IgD-negative memory B cell (primary cell): Measurements from ENCODE around the gene GJA8. TPM values are rescaled to one million over a fixed set of nuclear protein-coding genes. Genes with fewer than 3 reads are reported as not detected.
A peak's percentile ranks its signal among the peaks of the same experiment; 100 is the strongest.
"Not testable (repeated sequence)": the region's sequence is repeated elsewhere in the genome, so short reads cannot be mapped to it uniquely, and the experiment has no call there.

Experiments used
- H3K27ac Mint-ChIP-seq, 3 donors: one replicate each; pipeline ENCODE4 v1.8.0; 2020 to 2022; ENCODE audit warnings: mild to moderate bottlenecking in 3 of 3, mixed read lengths in 3 of 3, moderate library complexity in 1 of 3
- H3K27me3 Mint-ChIP-seq: one replicate; pipeline ENCODE4 v1.8.0; 2021; ENCODE audit warnings: mixed read lengths
- H3K36me3 Mint-ChIP-seq: one replicate; pipeline ENCODE4 v1.8.0; 2020; ENCODE audit warnings: mild to moderate bottlenecking, mixed read lengths
- H3K4me1 Mint-ChIP-seq, 3 donors: one replicate each; pipeline ENCODE4 v1.8.0; 2020 to 2022; ENCODE audit warnings: mixed read lengths in 3 of 3, mild to moderate bottlenecking in 1 of 3
- H3K4me3 Mint-ChIP-seq, 4 donors: one replicate each; pipeline ENCODE4 v1.8.0; 2020 to 2022; ENCODE audit warnings: mild to moderate bottlenecking in 4 of 4, mixed read lengths in 4 of 4, moderate library complexity in 3 of 4
- H3K9me3 Mint-ChIP-seq, 3 donors: one replicate each; pipeline ENCODE4 v1.8.0; 2020 to 2021; ENCODE audit warnings: mixed read lengths in 3 of 3, mild to moderate bottlenecking in 1 of 3
- polyA plus RNA-seq: library from polyadenylated mRNA; unstranded; fragments of 300-500 nt; fragmentation: Illumina TruSeq; gene quantifications from one replicate; pipeline ENCODE4 v1.2.3, GENCODE V29; 2021

Gene GJA8
- not detected for polyA plus RNA-seq

GRCh38 chr1:147902253-147902845, at the start of gene GJA8:
TSS of gene GJA8 (plus strand) at chr1:147902795. CDS start at chr1:147907956, 5,161 bp downstream.
- peaks cover 15% of the 10 kb centered on the region for H3K27me3 Mint-ChIP-seq

GRCh38 chr1:147853391-147853790, 49.2 kb upstream of the GJA8 start:
- H3K36me3 Mint-ChIP-seq = peaks cover 4% of the 10 kb centered on the region
- H3K4me1 Mint-ChIP-seq = no peaks in the 10 kb centered on the region

More at GRCh38 chr1:147902253-147902845, at the start of gene GJA8:
- H3K4me1 Mint-ChIP-seq = no peaks in the 10 kb centered on the region
- H3K9me3 Mint-ChIP-seq = peaks cover 0 to 2% (median 0%) of the 10 kb centered on the region in 3 donors
- H3K36me3 Mint-ChIP-seq = no peaks in the 10 kb centered on the region
- H3K27ac Mint-ChIP-seq = no peak within 1 kb of the TSS
- no peak within 1 kb of the TSS for H3K4me3 Mint-ChIP-seq

GRCh38 chr1:147854989-147855388, 47.6 kb upstream of the GJA8 start:
- not testable (repeated sequence) for H3K4me1 Mint-ChIP-seq, H3K36me3 Mint-ChIP-seq, H3K27me3 Mint-ChIP-seq, H3K27ac Mint-ChIP-seq, H3K4me3 Mint-ChIP-seq, H3K9me3 Mint-ChIP-seq

More at GRCh38 chr1:147853391-147853790, 49.2 kb upstream of the GJA8 start:
- H3K27me3 Mint-ChIP-seq = peaks cover 9% of the 10 kb centered on the region
- H3K4me3 Mint-ChIP-seq = no peak overlapping the region
- H3K27ac Mint-ChIP-seq = no peak overlapping the region
- peaks cover 0 to 2% (median 0%) of the 10 kb centered on the region in 3 donors for H3K9me3 Mint-ChIP-seq

- H3K9me3 Mint-ChIP-seq, H3K4me1 Mint-ChIP-seq, H3K36me3 Mint-ChIP-seq, H3K4me3 Mint-ChIP-seq, H3K27me3 Mint-ChIP-seq, H3K27ac Mint-ChIP-seq: not testable (repeated sequence)
These were observed 46.6 kb upstream of the GJA8 start for GRCh38 chr1:147855996-147856395.

- not testable (repeated sequence) for H3K4me3 Mint-ChIP-seq, H3K4me1 Mint-ChIP-seq, H3K9me3 Mint-ChIP-seq, H3K27me3 Mint-ChIP-seq, H3K36me3 Mint-ChIP-seq, H3K27ac Mint-ChIP-seq
These were observed 35.4 kb upstream of the GJA8 start for GRCh38 chr1:147867204-147867603.

GRCh38 chr1:147878022-147878421, 24.6 kb upstream of the GJA8 start:
- peaks cover 3% of the 10 kb centered on the region for H3K36me3 Mint-ChIP-seq
- H3K4me1 Mint-ChIP-seq = no peaks in the 10 kb centered on the region
- H3K27ac Mint-ChIP-seq = no peak overlapping the region
- H3K4me3 Mint-ChIP-seq = no peak overlapping the region
- peaks cover 9% of the 10 kb centered on the region for H3K27me3 Mint-ChIP-seq
- H3K9me3 Mint-ChIP-seq = peaks cover 0 to 10% (median 6%) of the 10 kb centered on the region in 3 donors

GRCh38 chr1:147879911-147880310, 22.7 kb upstream of the GJA8 start:
- H3K4me1 Mint-ChIP-seq = no peaks in the 10 kb centered on the region
- no peak overlapping the region for H3K4me3 Mint-ChIP-seq
- H3K9me3 Mint-ChIP-seq = peaks cover 0 to 10% (median 6%) of the 10 kb centered on the region in 3 donors
- peaks cover 3% of the 10 kb centered on the region for H3K36me3 Mint-ChIP-seq
- H3K27ac Mint-ChIP-seq = no peak overlapping the region
- peaks cover 9% of the 10 kb centered on the region for H3K27me3 Mint-ChIP-seq

GRCh38 chr1:147882535-147882934, 20.1 kb upstream of the GJA8 start:
- H3K4me3 Mint-ChIP-seq = no peak overlapping the region
- peaks cover 0 to 10% (median 6%) of the 10 kb centered on the region in 3 donors for H3K9me3 Mint-ChIP-seq
- H3K27ac Mint-ChIP-seq = no peak overlapping the region
- peaks cover 4% of the 10 kb centered on the region for H3K36me3 Mint-ChIP-seq
- H3K27me3 Mint-ChIP-seq = peaks cover 2% of the 10 kb centered on the region
- H3K4me1 Mint-ChIP-seq = no peaks in the 10 kb centered on the region

- no peak overlapping the region for H3K27ac Mint-ChIP-seq
- H3K9me3 Mint-ChIP-seq = no peaks in the 10 kb centered on the region
- H3K27me3 Mint-ChIP-seq = peaks cover 5% of the 10 kb centered on the region
- peaks cover 0 to 4% (median 3%) of the 10 kb centered on the region in 3 donors for H3K4me1 Mint-ChIP-seq
- H3K4me3 Mint-ChIP-seq = no peak overlapping the region
- H3K36me3 Mint-ChIP-seq = peaks cover 1% of the 10 kb centered on the region
These were observed 12.3 kb upstream of the GJA8 start for GRCh38 chr1:147890177-147890790.

- Mint-ChIP-seq H3K27me3 (peaks cover 5% of the 10 kb centered on the region), H3K9me3 (no peaks in the 10 kb centered on the region), H3K4me1 (peaks cover 0 to 4% (median 3%) of the 10 kb centered on the region in 3 donors), H3K4me3 (no peak overlapping the region), H3K27ac (no peak overlapping the region), H3K36me3 (no peaks in the 10 kb centered on the region)
These were observed 11.5 kb upstream of the GJA8 start for GRCh38 chr1:147891088-147891487.

- H3K4me3 Mint-ChIP-seq = no peak overlapping the region
- H3K27ac Mint-ChIP-seq = no peak overlapping the region
- H3K9me3 Mint-ChIP-seq = no peaks in the 10 kb centered on the region
- H3K27me3 Mint-ChIP-seq = peaks cover 5% of the 10 kb centered on the region
- no peaks in the 10 kb centered on the region for H3K36me3 Mint-ChIP-seq
- H3K4me1 Mint-ChIP-seq = peaks cover 0 to 4% (median 3%) of the 10 kb centered on the region in 3 donors
These were observed 10.4 kb upstream of the GJA8 start for GRCh38 chr1:147892216-147892615.

GRCh38 chr1:147892731-147893214, 9.8 kb upstream of the GJA8 start:
- Mint-ChIP-seq H3K27ac (no peak overlapping the region), H3K27me3 (peaks cover 5% of the 10 kb centered on the region), H3K9me3 (no peaks in the 10 kb centered on the region), H3K4me3 (no peak overlapping the region), H3K4me1 (peaks cover 0 to 4% (median 3%) of the 10 kb centered on the region in 3 donors), H3K36me3 (no peaks in the 10 kb centered on the region)

GRCh38 chr1:147895123-147895522, 7.5 kb upstream of the GJA8 start:
- H3K4me1 Mint-ChIP-seq = peaks cover 0 to 4% (median 3%) of the 10 kb centered on the region in 3 donors
- no peaks in the 10 kb centered on the region for H3K36me3 Mint-ChIP-seq
- peak overlapping the region in 1 of 3 donors; percentile 22 for H3K27ac Mint-ChIP-seq
- no peak overlapping the region for H3K4me3 Mint-ChIP-seq
- H3K9me3 Mint-ChIP-seq = peaks cover 0 to 2% (median 0%) of the 10 kb centered on the region in 3 donors
- H3K27me3 Mint-ChIP-seq = peaks cover 11% of the 10 kb centered on the region

GRCh38 chr1:147897029-147897752, 5.4 kb upstream of the GJA8 start:
- Mint-ChIP-seq H3K27ac (no peak overlapping the region), H3K9me3 (peaks cover 0 to 2% (median 0%) of the 10 kb centered on the region in 3 donors), H3K4me3 (no peak overlapping the region), H3K4me1 (peaks cover 0 to 4% (median 3%) of the 10 kb centered on the region in 3 donors), H3K27me3 (peaks cover 11% of the 10 kb centered on the region), H3K36me3 (no peaks in the 10 kb centered on the region)

- peaks cover 0 to 2% (median 0%) of the 10 kb centered on the region in 3 donors for H3K9me3 Mint-ChIP-seq
- H3K27ac Mint-ChIP-seq = no peak overlapping the region
- peaks cover 0 to under 1% (median under 1%) of the 10 kb centered on the region in 3 donors for H3K4me1 Mint-ChIP-seq
- H3K4me3 Mint-ChIP-seq = no peak overlapping the region
- H3K36me3 Mint-ChIP-seq = no peaks in the 10 kb centered on the region
- H3K27me3 Mint-ChIP-seq = peaks cover 11% of the 10 kb centered on the region
These were observed 4.8 kb upstream of the GJA8 start for GRCh38 chr1:147897789-147898188.
